Esophagus (tissue), 2 donors: Measurements from ENCODE around the gene SNX9. TPM values are rescaled to one million over a fixed set of nuclear protein-coding genes. Genes with fewer than 3 reads are reported as not detected.
A peak's percentile ranks its signal among the peaks of the same experiment; 100 is the strongest.

Experiments used
- H3K27ac ChIP-seq, 2 donors: one replicate each; pipeline ENCODE4 v1.5.1; 2013; ENCODE audit warnings: low read depth in 2 of 2, mild to moderate bottlenecking in 2 of 2, inconsistent platforms in 1 of 2, low read length in 1 of 2, moderate library complexity in 1 of 2
- H3K27me3 ChIP-seq, 2 donors: one replicate each; pipeline ENCODE4 v1.6.1; 2013; ENCODE audit warnings: low read length in 2 of 2, control low read depth in 1 of 2, mild to moderate bottlenecking in 1 of 2; ENCODE audit not compliant: insufficient read depth in 2 of 2, control insufficient read depth in 1 of 2
- H3K36me3 ChIP-seq, 2 donors: one replicate each; pipeline ENCODE4 v1.6.1; 2013; ENCODE audit warnings: low read length in 1 of 2; ENCODE audit not compliant: control insufficient read depth in 2 of 2, insufficient read depth in 2 of 2
- H3K4me1 ChIP-seq, 2 donors: one replicate each; pipeline ENCODE4 v1.6.1; 2013; ENCODE audit warnings: low read length in 1 of 2; ENCODE audit not compliant: control insufficient read depth in 2 of 2, insufficient read depth in 2 of 2
- H3K4me3 ChIP-seq, 2 donors: one replicate each; pipeline ENCODE4 v1.5.1; 2013; ENCODE audit warnings: low read length in 2 of 2, mild to moderate bottlenecking in 2 of 2, low read depth in 1 of 2, moderate library complexity in 1 of 2
- H3K9me3 ChIP-seq, 2 donors: one replicate each; pipeline ENCODE4 v1.6.1; 2013; ENCODE audit warnings: mild to moderate bottlenecking in 2 of 2, low read depth in 1 of 2, low read length in 1 of 2, moderate library complexity in 1 of 2; ENCODE audit not compliant: control insufficient read depth in 2 of 2, insufficient read depth in 1 of 2
- WGBS, 2 donors: extraction: QIAGEN DNeasy Blood & Tissue Kit; methylation state at CpG; one replicate each; pipeline ENCODE4 v1.1.7; 2013; 5-methylcytosine and 5-hydroxymethylcytosine counted together
- polyA plus RNA-seq, 2 donors: library from polyadenylated mRNA; stranded (reverse); fragments of 200-250 nt; gene quantifications; one replicate each; pipeline ENCODE4 v1.2.3, GENCODE V29; 2013
- donor health status: healthy with polysubstance abuse.
- donor health status: Bipolar disorder and iron deficiency.

SNX9 gene
- polyA plus RNA-seq, 2 donors: 27.8 to 78.0 TPM

GRCh38 chr6:157984128-157984527 is 161.1 kb downstream of the SNX9 start:
- H3K4me1 ChIP-seq: peaks cover 2 to 14% of the 10 kb centered on the region in 2 donors
- H3K9me3 ChIP-seq: no peaks in the 10 kb centered on the region
- no peak overlapping the region for H3K27ac ChIP-seq
- no peak overlapping the region for H3K4me3 ChIP-seq
- H3K27me3 ChIP-seq: no peaks in the 10 kb centered on the region
- WGBS, 2 donors: 95 to 96% methylated on average over 4 of the region's 4 CpGs
- H3K36me3 ChIP-seq: no peaks in the 10 kb centered on the region

GRCh38 chr6:157984686-157985225 is 161.7 kb downstream of the SNX9 start:
- Histone ChIP-seq H3K27ac (no peak overlapping the region), H3K4me1 (peaks cover 4 to 18% of the 10 kb centered on the region in 2 donors)

DNA sequence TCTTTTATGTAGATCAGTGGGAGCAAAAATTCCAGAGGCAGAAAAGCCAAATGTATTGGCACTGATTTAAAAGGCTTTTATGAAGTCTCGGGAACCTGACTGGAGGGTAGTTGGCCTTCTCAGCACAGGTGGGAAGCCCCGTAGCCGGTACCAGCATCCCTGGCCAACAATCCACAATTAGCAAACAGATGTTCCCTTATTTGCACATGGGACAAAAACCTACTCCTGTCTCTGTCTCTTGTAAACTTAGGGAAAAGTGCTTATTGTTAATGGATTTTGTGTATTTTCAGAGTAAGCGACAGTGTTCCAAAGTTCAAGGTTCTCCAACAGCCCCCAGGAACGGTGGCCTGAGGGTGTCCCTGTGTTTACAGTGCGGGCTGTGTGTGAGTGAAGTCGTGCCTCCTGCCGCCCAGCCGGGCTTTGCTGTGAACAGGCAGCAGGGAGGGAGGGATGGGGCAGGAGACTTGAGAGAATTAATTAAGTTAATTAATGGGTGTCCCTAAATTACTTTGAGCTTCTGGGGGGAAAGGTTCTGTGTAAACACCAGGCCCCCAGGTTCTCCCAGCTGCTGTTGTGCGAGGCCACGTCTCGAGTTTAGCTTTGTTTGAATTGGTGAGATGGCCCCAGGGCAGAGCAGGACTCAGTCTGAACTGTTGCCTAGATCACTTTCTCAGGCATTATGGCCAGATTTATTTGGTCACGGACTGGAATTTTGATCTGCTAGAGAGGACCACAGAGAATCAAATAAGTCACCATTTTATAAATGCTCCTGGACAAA is 162.5 kb downstream of the SNX9 start:
- H3K27me3 ChIP-seq: no peaks in the 10 kb centered on the region
- H3K9me3 ChIP-seq: no peaks in the 10 kb centered on the region
- peaks cover 5 to 26% of the 10 kb centered on the region in 2 donors for H3K4me1 ChIP-seq
- 42 to 44% methylated on average over 13 of the region's 13 CpGs for WGBS, 2 donors
- no peak overlapping the region for H3K4me3 ChIP-seq
- peak overlapping the region in 1 of 2 donors; percentile 52 for H3K27ac ChIP-seq
- no peaks in the 10 kb centered on the region for H3K36me3 ChIP-seq

More at GRCh38 chr6:157984686-157985225, 161.7 kb downstream of the SNX9 start:
- Histone ChIP-seq H3K27me3 (no peaks in the 10 kb centered on the region), H3K4me3 (no peak overlapping the region), H3K36me3 (no peaks in the 10 kb centered on the region), H3K9me3 (no peaks in the 10 kb centered on the region)
- WGBS, 2 donors: 76 to 77% methylated on average over 14 of the region's 14 CpGs

DNA sequence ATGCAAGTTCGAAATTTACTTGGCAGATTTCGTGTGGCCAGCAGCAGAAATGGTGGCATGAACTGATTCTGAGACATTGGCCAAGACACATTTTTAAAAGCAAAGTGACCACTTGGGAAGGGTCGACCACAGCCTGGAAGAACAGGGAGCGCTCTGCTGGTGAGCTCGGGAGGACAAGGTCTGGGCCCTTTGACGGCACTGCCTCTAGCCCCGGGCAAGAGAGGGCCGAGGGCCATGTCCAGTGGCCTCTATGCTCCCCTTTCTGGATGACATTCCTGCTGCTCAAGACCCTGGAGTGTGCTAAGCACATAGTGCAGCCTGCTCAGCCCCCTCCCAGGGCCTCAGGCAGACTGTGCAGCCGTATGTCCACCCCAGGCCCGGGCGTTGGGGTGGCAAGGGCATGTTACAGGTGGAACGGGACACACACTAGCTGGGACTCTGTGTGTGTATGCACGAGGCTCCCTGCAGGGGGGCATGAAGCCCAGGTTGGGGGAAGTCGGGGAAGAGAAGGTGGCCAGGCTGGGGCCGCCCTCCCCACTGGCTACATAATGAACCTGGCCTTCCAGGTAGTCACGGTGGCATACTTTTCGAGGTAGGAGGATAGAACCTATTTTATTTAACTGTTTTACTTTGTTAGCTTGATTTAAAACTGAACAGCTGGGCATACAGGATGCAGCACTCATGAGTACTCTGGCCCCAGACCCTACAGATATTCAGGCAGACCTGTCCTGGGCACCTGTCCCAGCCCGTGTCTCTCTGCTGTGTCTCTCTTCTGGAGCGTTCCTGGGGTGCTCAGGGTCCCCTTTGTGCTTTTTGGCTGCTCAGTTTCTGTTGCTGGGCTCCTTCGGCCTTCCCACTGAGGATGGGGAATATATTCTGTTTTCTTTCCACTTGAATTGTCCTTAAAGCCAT is 165.0 kb downstream of the SNX9 start:
- no peaks in the 10 kb centered on the region for H3K9me3 ChIP-seq
- H3K27me3 ChIP-seq: no peaks in the 10 kb centered on the region
- H3K4me1 ChIP-seq: peaks cover 5 to 15% of the 10 kb centered on the region in 2 donors
- 81 to 88% methylated on average over 20 of the region's 20 CpGs for WGBS, 2 donors
- no peak overlapping the region for H3K4me3 ChIP-seq
- no peak overlapping the region for H3K27ac ChIP-seq
- H3K36me3 ChIP-seq: no peaks in the 10 kb centered on the region

GRCh38 chr6:157988700-157989063 is 165.6 kb downstream of the SNX9 start:
- H3K27ac ChIP-seq: peak overlapping the region in 1 of 2 donors; percentile 49
- peaks cover 5 to 15% of the 10 kb centered on the region in 2 donors for H3K4me1 ChIP-seq
- 60 to 66% methylated on average over 8 of the region's 8 CpGs for WGBS, 2 donors
- no peaks in the 10 kb centered on the region for H3K9me3 ChIP-seq
- no peaks in the 10 kb centered on the region for H3K36me3 ChIP-seq
- H3K4me3 ChIP-seq: no peak overlapping the region
- no peaks in the 10 kb centered on the region for H3K27me3 ChIP-seq

- H3K9me3 ChIP-seq: no peaks in the 10 kb centered on the region
- 34 to 39% methylated on average over 22 of the region's 22 CpGs for WGBS, 2 donors
- H3K36me3 ChIP-seq: no peaks in the 10 kb centered on the region
- H3K4me1 ChIP-seq: peaks cover 5 to 15% of the 10 kb centered on the region in 2 donors
- no peaks in the 10 kb centered on the region for H3K27me3 ChIP-seq
- no peak overlapping the region for H3K4me3 ChIP-seq
- peak overlapping the region; percentile 4 to 34 for H3K27ac ChIP-seq
Measured at GRCh38 chr6:157989541-157990289, 166.7 kb downstream of the SNX9 start.

DNA sequence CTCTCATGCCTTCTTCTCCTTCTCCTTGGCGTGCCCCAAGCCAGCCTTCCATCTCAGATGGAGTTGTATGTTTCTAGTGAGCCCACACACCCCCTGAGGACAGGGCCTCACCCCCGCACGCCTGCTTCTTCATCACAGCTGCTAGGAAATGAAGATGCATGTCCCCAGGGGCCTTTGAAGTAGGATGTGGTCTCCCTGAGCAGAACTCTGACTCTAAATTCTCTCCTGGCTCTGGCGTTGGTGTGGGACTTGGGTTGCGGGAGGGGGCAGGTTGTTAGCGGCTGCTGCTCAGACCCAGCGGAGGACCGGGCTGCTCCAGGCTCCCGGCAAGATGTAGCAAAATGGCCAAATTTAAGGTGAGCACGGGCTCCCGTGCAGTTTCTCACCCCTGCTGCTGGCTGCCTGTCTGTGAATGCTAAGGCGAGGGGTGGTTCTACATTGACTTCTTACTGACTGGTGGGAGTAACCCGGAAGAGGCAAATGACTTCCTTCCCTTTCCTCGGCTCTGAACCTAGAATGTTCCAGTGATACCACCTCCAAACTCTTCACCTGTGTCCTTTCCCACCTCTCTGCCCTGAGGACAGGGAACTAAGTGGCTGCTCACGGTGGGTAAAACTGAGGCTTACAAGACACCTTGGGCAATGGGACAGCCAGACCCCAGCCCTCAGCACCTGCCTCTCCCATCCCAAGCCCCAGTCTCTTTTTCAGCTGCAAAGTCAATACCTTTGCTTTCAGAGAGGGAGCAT is 167.4 kb downstream of the SNX9 start:
- WGBS, 2 donors: 70% methylated on average over 15 of the region's 15 CpGs

GRCh38 chr6:157991067-157991432 is 168.0 kb downstream of the SNX9 start:
- peaks cover 4 to 14% of the 10 kb centered on the region in 2 donors for H3K4me1 ChIP-seq
- no peaks in the 10 kb centered on the region for H3K36me3 ChIP-seq
- H3K27me3 ChIP-seq: no peaks in the 10 kb centered on the region
- H3K27ac ChIP-seq: no peak overlapping the region
- 75 to 81% methylated on average over 11 of the region's 11 CpGs for WGBS, 2 donors
- H3K4me3 ChIP-seq: no peak overlapping the region
- no peaks in the 10 kb centered on the region for H3K9me3 ChIP-seq

More for the DNA sequence above, 167.4 kb downstream of the SNX9 start:
- no peaks in the 10 kb centered on the region for H3K36me3 ChIP-seq
- H3K4me3 ChIP-seq: no peak overlapping the region
- H3K9me3 ChIP-seq: no peaks in the 10 kb centered on the region
- H3K27ac ChIP-seq: no peak overlapping the region
- H3K27me3 ChIP-seq: no peaks in the 10 kb centered on the region
- H3K4me1 ChIP-seq: peaks cover 5 to 15% of the 10 kb centered on the region in 2 donors
